Stimulated activated CD4-positive, alpha-beta T cell treated with anti-CD3 and anti-CD28 coated beads, Interleukin-2, amount 100 ng/mL, for 24 hours (primary cell): Measurements from ENCODE around the gene ADORA1.
A peak's percentile ranks its signal among the peaks of the same experiment; 100 is the strongest.

Experiments
- DNase-seq, 2 donors: peaks; one replicate each; pipeline ENCODE4 v3.0.0-alpha.2; 2020

Gene ADORA1

DNA sequence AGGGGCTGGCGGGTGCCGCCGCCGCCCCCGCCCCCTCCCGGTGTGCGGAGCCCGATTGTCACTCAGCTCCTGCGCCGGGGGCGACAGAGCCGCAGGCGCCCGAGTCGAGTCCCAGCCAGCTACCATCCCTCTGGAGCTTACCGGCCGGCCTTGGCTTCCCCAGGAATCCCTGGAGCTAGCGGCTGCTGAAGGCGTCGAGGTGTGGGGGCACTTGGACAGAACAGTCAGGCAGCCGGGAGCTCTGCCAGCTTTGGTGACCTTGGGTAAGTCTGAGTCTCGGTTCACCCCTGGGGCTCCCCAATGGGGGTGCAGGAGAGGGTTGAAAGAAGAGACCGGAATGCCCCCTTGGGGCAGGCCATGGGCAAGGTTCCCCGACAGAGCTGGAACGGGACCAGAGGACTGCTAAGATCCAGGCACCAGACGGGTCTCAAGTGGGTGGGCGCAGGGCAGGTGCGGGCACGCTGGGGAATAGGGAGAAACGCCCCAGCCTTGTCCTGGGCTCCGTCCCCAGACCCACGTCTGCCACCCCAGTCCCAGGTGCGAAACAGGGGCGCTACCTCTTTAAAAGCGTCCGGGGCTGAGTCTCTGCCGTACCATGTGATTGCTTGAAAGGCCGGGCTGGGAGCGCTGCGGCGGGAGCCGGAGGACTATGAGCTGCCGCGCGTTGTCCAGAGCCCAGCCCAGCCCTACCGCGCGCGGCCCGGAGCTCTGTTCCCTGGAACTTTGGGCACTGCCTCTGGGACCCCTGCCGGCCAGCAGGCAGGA lies at the start of gene ADORA1:
TSS of gene ADORA1 (plus strand) at position 61 of the 765 bp plus-strand sequence. CDS start 1,116 bp downstream, outside the sequence.
- DNase-seq, result no peak

DNA sequence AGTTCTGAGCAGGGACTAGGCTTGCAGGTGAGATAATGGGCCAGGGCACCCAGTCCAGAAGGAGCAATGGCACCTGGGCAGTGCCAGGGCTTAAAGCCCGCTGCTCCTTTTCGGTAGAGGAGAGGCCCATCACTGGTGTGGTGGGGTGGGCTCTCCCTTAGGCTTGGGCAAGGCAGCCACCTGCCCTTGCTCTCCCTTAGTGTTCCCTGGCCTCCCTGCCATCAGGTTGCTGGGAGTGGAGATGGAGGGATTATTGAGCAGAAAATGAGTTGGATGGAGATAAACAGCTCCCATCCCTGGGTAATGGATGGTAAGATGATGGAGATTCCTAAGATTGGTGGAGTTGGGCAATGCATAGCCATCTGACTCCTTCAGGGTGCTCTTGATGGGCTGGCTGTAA lies 49.6 kb upstream of the ADORA1 start:
- DNase-seq, result no peak

DNA sequence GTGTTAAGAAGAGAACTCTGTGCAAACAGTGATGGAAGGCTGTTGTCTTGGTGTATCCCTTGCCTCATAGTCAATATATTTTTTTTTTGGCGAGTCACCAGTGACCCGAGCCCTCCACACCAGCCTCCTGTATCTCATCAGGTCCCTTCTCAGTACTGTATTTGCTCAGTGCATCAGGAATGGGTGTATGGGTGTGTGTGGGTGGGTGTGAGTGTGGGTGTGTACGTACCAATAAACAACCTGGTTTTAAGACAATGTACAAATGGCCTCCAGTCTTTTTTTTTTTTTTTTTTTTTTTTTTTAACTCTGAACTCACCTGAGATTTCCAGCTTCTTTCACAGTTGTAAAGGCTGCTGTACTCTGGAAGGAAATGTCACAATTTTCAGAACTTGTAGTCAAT lies 49.0 kb upstream of the ADORA1 start:
- no peak for DNase-seq

DNA sequence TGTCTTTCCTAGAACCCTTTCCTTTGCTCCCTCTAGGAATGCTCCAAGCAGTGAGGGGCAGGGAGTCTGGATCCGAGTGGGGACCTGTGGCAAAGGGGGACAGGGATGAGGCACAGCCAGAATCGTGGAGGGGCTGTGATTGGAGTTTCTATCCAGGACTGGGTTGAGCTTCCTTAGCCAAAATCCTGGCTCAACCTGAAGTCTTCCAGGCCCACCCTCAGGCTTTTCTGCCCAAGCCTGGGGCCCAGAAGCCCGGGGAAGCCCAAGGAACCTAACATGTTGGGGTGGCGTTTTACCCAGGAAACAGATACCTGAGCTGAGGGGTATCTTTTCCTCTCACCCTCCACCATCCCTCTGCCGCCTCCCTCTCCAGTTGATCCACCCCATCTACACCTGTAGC lies 47.1 kb upstream of the ADORA1 start:
- no peak for DNase-seq

DNA sequence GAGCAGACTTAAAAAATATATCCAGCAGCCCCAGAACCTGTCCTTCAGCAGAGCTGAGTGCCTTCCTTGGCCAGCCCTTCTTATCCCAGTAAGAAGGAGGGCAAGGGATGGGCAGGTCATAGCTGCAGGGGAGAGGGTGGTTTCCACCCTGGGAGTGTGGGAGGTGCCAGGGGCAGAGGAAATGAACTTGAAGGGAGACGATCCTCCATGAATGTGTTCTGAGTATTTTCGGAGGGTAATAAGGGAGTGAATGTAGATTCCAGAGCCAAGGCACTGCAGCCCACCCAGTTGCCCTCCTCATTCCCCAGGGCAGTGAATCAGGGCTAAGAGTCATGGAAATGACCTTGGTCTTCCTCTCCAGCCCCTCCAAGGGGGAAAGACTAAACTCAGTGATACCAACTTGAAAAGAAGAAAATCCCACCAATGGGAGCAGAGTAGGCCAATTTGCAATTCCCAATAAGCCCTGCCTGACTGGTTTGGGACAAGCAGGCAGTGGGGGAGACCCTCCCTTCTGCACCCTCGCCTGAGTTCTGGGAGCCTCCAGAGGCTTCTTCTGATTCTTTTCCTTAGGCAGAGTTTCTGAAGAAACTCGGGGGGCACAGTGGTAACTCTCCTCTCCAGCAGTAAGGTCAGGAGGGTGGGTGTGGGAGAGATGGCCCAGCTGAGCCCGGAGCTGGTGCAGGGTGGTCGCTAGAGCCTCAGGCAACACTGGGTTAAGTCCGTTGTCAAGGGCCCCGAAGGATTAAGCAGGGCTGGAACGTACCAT lies 45.9 kb upstream of the ADORA1 start:
- DNase-seq, result no peak

DNA sequence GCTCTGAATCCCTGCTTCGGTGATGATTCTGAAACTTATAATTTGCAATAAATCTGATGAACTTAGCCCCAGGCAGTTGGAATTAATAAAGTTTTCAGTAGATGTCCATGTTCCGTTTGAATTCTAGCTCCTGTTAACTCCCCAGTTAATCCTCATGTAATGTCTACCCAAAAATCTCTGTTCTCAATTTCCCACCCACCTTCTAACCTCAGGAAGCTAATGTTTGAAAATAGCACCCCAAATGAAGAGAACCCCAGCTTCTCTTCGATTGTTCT lies 45.4 kb upstream of the ADORA1 start:
- no peak for DNase-seq

DNA sequence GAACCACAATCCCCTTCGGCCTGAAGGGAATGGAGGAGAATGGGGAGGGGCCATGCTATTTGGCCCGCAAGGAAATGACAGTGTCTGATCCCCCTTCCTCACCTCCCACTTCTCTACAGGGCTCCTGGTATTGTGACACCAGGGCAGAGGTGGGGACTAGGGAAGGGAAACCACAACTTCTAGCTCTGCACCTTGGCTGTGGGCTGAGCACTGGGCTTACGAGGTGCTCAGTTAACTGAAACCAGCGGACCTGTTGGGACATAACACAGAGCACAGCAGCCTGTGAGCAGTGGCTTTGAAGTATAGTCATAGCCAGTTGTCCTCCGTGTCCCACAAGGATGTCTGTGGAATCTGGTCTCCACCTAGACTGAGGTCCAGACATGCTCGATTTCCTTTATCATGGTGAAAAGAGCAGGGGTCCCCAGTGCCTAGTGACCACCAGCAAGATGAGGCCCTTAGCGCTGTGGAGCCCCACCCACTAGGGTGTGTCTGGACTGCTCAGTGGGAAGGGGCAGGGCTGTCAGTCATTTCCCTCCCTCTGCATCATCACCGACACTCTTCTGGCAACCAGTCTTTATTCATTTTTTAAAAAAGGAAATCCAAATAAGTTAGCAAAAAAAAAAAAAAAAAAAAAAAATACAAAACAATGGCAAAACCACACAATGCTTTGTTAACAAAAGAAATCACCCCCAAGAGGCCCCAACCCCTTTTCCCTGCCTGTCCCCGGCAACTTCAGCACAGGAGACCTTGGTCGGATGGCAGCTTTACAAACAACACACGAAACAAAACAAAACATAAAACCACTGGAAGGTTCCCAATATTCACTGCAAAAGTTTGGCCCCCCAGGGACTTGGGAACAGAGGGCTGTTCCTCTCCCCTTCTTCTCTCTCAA lies 44.7 kb upstream of the ADORA1 start:
- no peak for DNase-seq

DNA sequence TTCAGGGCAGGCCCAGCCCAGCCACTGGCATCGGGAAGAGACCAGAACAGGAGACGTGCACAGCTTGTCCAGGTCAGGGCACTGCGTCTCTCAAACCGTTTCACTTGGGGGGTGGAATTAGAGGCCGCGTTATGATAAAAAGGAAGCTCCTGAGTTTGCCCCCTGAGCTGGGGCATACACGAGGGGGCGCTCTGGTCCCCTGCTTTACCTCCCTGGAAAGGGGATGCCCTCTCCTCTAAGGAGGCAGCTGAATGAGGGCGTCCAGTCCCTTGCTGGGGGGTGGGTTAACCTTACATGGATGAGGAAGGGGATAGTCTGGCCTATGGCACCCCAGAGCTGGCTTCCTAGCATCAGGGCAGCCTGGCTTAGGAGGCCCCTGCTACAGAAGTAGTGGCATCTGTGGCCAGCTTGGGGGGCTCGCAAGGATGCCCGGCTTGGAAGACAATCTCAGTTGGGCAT lies 44.0 kb upstream of the ADORA1 start:
- no peak for DNase-seq

DNA sequence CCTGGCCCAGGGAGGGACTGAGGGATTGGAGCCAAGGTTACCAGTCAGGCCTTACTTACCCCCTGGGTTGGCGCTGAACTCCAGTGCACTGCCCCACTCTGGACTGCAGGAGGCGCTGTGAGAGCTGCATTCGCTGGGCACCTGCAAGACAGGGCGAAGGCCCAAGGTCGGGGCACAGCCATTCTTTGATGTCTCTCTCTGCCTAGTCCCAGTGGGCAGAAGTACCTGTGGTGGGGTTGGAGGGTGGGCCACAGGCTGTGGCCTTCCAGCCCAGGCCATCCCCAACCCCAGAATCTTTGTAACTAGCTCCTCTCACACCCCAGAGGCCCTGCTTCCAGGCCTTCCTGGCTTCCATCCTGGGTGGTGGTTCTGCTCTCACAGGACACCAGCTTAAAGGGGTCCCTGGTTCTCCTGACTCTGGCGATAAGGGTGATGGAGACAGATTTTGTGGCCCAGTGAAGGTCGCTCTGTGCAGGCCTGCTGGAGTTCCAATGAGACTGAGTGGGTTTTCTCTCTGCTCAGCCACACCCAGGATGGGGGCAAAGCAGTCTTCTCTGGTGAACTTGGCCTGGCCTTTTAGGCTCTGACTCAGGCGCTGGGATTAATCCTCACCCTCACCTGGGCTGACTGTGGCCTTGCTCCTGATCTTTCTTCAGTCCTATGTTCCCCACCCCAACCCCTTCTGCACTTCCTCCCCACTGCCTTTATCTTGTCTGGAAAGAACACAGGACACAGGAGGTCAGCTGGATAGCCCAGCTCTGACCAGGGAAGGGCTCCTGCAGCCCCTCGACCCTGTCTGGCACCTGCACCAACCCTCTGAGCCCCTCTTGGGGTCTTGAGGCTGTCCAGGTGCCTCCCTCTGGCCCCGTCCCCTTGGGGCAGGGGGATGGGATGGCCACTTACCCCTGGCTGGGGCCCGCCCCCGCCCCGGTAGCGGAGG lies 42.7 kb upstream of the ADORA1 start:
- peak; percentile 17 to 57 for DNase-seq

DNA sequence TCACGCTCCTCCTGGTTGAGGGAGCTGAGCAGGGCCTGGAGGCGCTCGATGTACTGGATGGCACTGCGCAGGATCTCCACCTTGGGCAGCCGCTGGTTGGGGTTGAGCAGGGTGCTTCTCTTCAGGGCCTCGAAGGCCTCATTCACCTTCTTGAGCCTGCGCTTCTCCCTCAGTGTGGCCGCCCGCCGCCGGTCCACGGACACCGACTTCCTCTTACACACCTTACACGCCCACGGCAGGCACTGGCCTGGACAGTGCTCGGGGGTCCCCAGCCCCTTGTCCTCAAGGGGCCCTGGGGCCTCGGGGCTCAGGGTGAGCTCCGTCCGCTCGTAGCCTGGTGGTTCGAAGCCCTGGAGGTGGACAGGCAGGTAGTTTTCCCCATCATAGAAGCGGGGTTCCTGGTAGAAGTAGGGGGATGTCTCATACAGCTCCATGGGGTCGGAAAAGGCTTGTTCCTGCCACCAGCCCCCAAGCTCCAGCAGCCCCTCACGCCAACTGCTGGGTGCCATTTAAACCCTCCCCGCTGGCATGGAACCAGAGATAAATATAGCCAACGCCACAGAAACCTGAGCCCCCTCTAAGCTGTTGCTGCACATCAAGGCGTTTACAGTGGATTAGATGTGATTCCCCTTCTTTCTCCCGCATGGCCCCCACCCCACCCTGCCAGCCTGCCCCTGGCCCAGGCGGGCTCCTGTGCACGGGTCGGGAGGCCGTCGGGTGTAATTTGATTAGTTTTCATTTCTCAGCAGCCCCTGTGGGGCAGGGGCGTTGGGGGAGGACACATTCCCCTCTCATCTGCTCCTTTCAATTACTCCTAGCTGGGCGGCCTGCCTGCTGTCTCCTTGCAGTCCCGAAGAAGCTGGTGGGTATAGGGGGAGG lies 41.8 kb upstream of the ADORA1 start, which contains the start of gene MYOG:
TSS of gene MYOG (minus strand) at position 485 of the 879 bp plus-strand sequence. CDS start at position 434, 51 bp downstream.
- DNase-seq, result no peak

DNA sequence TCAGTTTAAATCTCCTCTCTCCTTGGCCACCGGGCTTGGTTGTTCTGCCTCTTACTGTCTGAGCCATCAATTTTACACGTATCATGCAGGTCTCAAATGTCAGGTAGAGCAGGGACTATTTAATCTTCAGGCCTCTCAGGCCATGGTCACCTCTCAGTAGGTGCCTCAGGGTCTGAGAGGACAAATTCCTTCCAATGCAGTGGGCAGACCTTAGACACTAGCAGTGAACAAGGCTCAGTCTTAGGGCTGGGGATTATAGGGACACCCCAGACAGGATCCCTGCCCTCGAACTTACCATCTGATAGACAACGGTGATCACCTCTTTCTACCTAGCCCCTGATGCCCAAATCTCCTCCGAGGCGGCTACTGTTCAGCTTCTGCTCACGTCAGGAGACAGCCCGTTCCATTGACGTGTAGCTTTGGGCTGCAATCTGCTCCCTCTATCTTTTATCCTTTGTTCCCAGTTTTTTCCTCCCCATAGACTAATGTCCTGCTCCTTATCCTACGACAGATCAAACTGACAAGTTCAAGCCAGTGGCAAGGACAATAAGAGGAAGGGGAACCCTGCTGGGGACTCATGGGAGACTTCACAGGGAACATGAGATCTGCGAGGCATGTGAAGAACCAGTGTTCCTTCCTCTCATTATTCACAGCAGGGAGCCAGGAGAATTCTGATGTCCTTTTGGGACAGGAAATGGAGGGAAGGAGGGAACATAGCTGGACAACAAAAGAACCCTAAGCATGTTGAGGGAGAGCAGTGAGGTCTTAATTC lies 40.3 kb upstream of the ADORA1 start:
- DNase-seq, result no peak

DNA sequence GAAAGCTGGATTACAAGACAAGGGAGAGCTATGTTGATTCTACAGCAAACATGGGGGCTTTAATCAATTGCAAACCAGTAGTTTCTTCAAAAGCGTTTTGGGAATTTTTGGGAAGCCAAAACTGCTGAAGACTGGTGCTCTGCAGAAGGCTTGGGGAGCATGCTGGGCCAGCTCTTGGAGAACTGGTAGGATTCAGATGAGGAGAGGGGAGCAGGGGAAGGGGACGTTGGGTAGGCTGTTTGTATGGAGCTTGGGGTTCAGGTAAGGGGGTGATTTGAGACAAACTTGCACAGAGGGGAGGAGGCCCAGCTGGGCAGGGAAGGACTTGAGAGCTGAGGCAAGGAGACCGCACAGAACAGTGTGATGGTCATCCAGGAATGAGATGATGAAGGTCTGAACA lies 39.1 kb upstream of the ADORA1 start:
- no peak for DNase-seq

DNA sequence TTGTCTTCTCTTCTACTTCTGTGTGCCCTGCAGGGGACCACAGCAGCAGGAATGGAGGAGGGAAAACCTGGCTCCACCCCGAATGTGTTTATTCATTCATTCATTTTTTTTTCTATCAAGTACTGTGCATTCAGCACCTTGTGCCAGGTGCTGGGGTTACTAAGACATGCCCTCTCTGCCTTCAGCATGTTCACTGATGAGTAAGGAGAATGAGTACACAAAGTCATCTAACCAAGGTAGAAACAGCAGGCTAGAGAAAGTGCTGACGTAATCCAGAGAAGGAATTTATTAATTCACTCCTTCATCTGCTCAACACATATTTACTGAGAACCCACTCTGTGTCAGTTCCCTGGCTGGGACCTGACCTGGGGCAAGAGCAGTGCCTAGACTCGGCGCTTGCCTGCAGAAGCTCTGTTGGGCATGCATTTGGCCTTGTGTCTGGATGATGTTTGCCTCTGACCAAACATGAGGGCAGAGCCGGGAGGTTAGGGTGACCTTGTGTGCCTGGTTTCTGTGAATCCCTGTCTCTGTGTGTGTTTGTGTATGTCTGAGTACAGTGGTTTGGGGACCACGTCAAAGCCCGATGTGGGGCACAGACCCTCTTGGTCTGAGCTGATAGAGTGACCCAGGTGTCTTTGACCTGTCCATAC lies 38.4 kb upstream of the ADORA1 start:
- DNase-seq, result no peak

DNA sequence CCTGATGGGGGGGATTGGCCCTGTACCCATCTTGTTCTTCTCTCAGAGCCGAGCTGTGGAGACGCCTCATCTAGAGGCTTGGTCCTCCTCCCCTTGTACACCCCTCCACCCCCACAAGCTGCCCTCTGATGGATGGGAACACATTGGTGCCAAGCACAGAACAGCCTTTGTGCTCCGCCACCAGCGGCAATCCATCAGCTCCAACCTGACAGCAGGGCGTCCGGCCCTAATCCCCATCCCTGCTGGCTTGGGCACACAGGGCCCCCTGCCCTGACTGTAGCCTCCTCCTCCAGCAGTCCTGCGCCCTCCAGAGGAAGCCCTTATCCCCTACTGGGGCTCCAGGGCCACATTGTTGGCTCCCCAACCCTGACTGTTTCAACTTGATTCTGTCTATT lies 37.9 kb upstream of the ADORA1 start:
- DNase-seq, result no peak

DNA sequence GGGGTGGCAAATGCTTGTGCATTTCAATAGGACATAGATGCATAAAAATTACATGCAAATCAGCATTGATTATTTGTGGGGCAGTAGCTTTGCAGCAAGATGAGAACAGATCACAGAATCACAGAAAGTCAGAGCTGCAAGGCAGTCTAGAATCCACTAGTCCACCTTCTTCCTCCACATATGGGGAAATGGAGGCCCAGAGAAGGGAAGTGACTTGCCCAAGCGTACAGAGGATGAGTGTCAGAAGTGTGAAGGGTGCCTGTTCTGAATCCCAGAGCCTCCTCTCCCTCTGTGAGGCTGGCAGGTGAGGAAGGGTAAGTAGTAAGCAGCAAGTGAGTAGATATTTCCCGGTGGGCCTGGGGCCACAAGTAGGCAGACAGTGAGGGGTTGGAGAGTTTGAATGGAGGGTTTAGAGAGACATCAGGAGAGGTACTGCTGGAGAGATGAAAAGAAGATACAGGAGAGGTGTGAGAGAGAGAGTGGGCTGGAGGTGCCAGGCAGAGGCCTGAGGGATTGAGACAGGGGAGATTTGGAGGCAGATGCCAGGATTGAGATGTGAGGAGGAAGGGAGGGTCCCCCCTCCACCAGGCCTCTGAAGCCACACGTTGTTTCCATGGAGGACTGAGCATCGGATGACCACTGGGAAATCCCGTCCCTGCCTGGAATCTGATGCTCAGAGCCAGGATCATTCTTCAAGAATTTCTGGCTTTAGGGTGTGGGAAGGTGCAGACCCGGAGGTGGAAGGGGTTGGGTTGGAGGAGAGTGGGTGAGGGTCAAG lies 36.9 kb upstream of the ADORA1 start:
- DNase-seq, result no peak

DNA sequence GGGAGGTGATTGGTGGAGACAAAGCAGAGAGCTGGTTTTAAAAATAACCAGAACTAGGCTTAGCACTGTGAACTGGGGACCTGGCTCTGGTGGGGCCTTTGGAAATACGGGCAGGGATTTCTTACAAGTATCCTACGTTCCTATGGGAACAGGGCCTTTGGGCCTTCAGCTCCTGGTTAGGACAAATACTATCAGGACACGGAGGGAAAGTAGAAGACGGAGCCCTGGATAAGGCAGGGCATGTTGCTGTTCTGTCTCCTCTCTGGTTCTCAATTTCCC lies 36.4 kb upstream of the ADORA1 start:
- DNase-seq, result no peak

DNA sequence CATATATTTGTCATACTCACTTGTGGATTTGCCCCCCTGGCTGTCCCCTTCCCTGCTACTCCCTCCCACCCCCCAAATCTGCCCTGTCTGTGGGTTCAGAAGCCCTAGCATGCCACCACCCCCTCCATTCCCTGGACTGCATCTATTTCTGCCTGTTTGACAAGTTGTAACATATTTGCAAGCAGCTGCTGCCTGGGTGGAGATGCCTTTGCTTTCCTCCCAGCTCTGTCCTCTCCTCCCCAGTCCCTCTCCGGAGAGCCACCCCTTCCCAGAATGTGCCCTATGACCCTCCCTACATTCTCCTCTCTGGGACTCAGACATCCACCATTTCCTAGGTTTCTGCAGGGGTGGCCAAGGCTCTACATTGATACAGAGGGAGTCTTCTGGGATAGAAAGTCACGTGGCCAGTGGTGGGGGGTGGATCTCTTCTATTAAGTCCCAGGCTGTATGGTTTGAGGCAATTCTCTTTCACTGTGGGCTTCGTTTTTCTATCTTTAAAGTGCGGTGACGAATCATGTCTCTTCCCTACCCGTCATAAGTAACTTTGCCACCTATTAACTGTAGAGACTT lies 35.7 kb upstream of the ADORA1 start:
- no peak for DNase-seq

DNA sequence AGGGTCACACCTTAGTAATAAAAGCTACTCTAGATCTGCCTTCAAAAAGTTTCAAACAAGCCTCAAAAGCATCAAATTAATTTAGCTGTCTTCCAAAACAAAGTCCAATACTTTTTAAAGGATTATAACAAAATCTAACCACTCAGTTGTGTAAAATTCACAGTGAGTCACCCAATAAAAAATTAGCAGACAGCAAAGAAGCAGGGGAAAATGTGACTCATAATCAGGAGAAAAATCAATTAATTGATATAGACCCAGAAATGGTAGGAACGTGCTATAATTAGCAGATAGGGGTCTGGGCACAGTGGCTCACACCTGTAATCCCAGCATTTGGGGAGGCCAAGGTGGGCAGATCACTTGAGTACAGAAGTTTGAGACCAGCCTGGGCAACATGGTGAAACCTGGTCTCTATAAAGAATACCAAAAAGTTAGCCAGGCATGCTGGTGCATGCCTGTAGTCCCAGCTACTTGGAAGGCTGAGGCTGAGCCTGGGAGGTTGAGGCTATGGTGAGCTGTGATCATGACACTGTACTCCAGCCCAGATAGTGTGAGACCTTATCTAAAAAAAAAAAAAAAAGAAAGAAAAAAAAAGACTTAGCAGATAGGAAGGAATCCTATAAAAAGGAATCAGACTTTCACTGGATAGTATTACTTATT lies 33.6 kb upstream of the ADORA1 start:
- DNase-seq, result no peak
